BE2C (cell line): ENCODE results near the gene CNNM2.
"Not testable (repeated sequence)": the region's sequence is repeated elsewhere in the genome, so short reads cannot be mapped to it uniquely, and the experiment has no call there.

Experiments
- DNase-seq: peaks from one replicate; pipeline ENCODE4 v3.0.0-alpha.2; 2020
- H3K27me3 ChIP-seq: fragments of 250-450 bp; sonication (Bioruptor Pico); 2 replicates; pipeline ENCODE4 v1.5.1; 2020; ENCODE audit warnings: mild to moderate bottlenecking
- H3K36me3 ChIP-seq: fragments of 250-450 bp; sonication (Bioruptor Pico); 2 replicates; pipeline ENCODE4 v1.5.1; 2020; ENCODE audit warnings: mild to moderate bottlenecking
- H3K4me1 ChIP-seq: fragments of 250-450 bp; sonication (Bioruptor Pico); 2 replicates; pipeline ENCODE4 v1.5.1; 2020
- H3K4me3 ChIP-seq: 2 replicates; pipeline ENCODE4 v1.5.1; 2011; ENCODE audit warnings: low read depth, low read length
- H3K9me3 ChIP-seq: fragments of 250-450 bp; sonication (Bioruptor Pico); 2 replicates; pipeline ENCODE4 v1.5.1; 2020
- CTCF ChIP-seq: IDR thresholded peaks from 2 replicates; pipeline ENCODE4 v1.5.1; 2012; ENCODE audit warnings: mild to moderate bottlenecking, low read depth, low read length

Gene CNNM2

GRCh38 chr10:102996876-102997275 is 78.8 kb downstream of the CNNM2 start:
- no peak for TF ChIP-seq CTCF
- Histone ChIP-seq H3K9me3 (no peaks in the 10 kb centered on the region), H3K4me1 (no peaks in the 10 kb centered on the region), H3K36me3 (no peaks in the 10 kb centered on the region), H3K4me3 (no peak overlapping the region), H3K27me3 (no peaks in the 10 kb centered on the region)
- DNase-seq = no peak

- H3K9me3 ChIP-seq = no peaks in the 10 kb centered on the region
- no peak for DNase-seq
- no peak for TF ChIP-seq CTCF
- no peaks in the 10 kb centered on the region for H3K27me3 ChIP-seq
- no peaks in the 10 kb centered on the region for H3K36me3 ChIP-seq
- H3K4me1 ChIP-seq = no peaks in the 10 kb centered on the region
- no peak overlapping the region for H3K4me3 ChIP-seq
Measured at GRCh38 chr10:102997998-102998397, 79.9 kb downstream of the CNNM2 start.

- TF ChIP-seq CTCF = no peak
- Histone ChIP-seq H3K4me3 (no peak overlapping the region), H3K4me1 (no peaks in the 10 kb centered on the region), H3K9me3 (no peaks in the 10 kb centered on the region), H3K36me3 (no peaks in the 10 kb centered on the region), H3K27me3 (no peaks in the 10 kb centered on the region)
- no peak for DNase-seq
Measured at GRCh38 chr10:102998399-102998907, 80.4 kb downstream of the CNNM2 start.

GRCh38 chr10:103000050-103000449 is 82.0 kb downstream of the CNNM2 start:
- not testable (repeated sequence) for H3K4me1 ChIP-seq, H3K9me3 ChIP-seq, H3K27me3 ChIP-seq, DNase-seq, H3K36me3 ChIP-seq, H3K4me3 ChIP-seq

GRCh38 chr10:103007017-103007416 is 88.9 kb downstream of the CNNM2 start:
- Histone ChIP-seq H3K9me3 (no peaks in the 10 kb centered on the region; the same call in 1 of the 2 replicates), H3K4me1 (no peaks in the 10 kb centered on the region), H3K27me3 (no peaks in the 10 kb centered on the region), H3K36me3 (no peaks in the 10 kb centered on the region), H3K4me3 (no peak overlapping the region)
- no peak for DNase-seq
- TF ChIP-seq CTCF = no peak

GRCh38 chr10:103013416-103013815 is 95.3 kb downstream of the CNNM2 start:
- TF ChIP-seq CTCF = no peak
- no peaks in the 10 kb centered on the region for H3K27me3 ChIP-seq
- no peaks in the 10 kb centered on the region for H3K4me1 ChIP-seq
- H3K9me3 ChIP-seq = no peaks in the 10 kb centered on the region; the same call in 1 of the 2 replicates
- no peak for DNase-seq
- no peak overlapping the region for H3K4me3 ChIP-seq
- H3K36me3 ChIP-seq = no peaks in the 10 kb centered on the region

- H3K4me1 ChIP-seq = no peaks in the 10 kb centered on the region
- no peaks in the 10 kb centered on the region for H3K36me3 ChIP-seq
- H3K27me3 ChIP-seq = no peaks in the 10 kb centered on the region
- no peak for DNase-seq
- no peak overlapping the region for H3K4me3 ChIP-seq
- TF ChIP-seq CTCF = no peak
- no peaks in the 10 kb centered on the region; the same call in 1 of the 2 replicates for H3K9me3 ChIP-seq
Measured at GRCh38 chr10:103019425-103019824, 101.3 kb downstream of the CNNM2 start.
